22Rv1 (cell line): ENCODE results near the gene NEDD4.
A peak's percentile ranks its signal among the peaks of the same experiment; 100 is the strongest.

ENCODE experiments used
- H3K27ac ChIP-seq: fragments of 450-650 bp; 2 replicates; pipeline ENCODE4 v1.5.1; 2017
- CTCF ChIP-seq: fragments of 450-650 bp; IDR thresholded peaks from 2 replicates; pipeline ENCODE4 v1.5.1; 2017; ENCODE audit warnings: mild to moderate bottlenecking
- ZFX ChIP-seq: fragments of 450-650 bp; IDR thresholded peaks from 2 replicates; pipeline ENCODE4 v1.6.1; 2017; ENCODE audit warnings: antibody characterized with exemption, borderline replicate concordance

NEDD4 gene

GRCh38 chr15:55993111-55993803 lies at the start of gene NEDD4:
Gene NEDD4 (minus strand): TSS chr15:55993612. CDS start chr15:55993555, 57 bp downstream.
- TF ChIP-seq CTCF (peak; percentile 83), ZFX (no peak)

GRCh38 chr15:56042498-56042897 lies 49.1 kb upstream of the NEDD4 start:
- TF ChIP-seq ZFX (no peak), CTCF (no peak)
- H3K27ac ChIP-seq = peak overlapping the region; percentile 20; the same call in 1 of the 2 replicates

More at GRCh38 chr15:55993111-55993803, at the start of gene NEDD4:
- H3K27ac ChIP-seq = peak within 1 kb of the TSS; percentile 62

- H3K27ac ChIP-seq = peak overlapping the region; percentile 20; the same call in 1 of the 2 replicates
- no peak for TF ChIP-seq CTCF
- no peak for TF ChIP-seq ZFX
Measured at GRCh38 chr15:56042031-56042430, 48.6 kb upstream of the NEDD4 start.

GRCh38 chr15:56040081-56041035 lies 46.9 kb upstream of the NEDD4 start:
- H3K27ac ChIP-seq = no peak overlapping the region
- TF ChIP-seq ZFX = no peak
- TF ChIP-seq CTCF = no peak

GRCh38 chr15:56038707-56039106 lies 45.3 kb upstream of the NEDD4 start:
- TF ChIP-seq CTCF = no peak
- no peak for TF ChIP-seq ZFX
- H3K27ac ChIP-seq = no peak overlapping the region

GRCh38 chr15:56038015-56038414 lies 44.6 kb upstream of the NEDD4 start:
- TF ChIP-seq CTCF (no peak), ZFX (no peak)
- H3K27ac ChIP-seq = no peak overlapping the region

GRCh38 chr15:56036546-56037067 lies 43.2 kb upstream of the NEDD4 start:
- H3K27ac ChIP-seq = no peak overlapping the region
- TF ChIP-seq CTCF = no peak
- no peak for TF ChIP-seq ZFX
